Measurements from ENCODE around the gene BCL6.

The BCL6 gene

GRCh38 chr3:187775549-187775948, 30.3 kb upstream of the BCL6 start:
- H3K4me1 ChIP-seq (ENCODE audit: control insufficient read depth, low read depth, low read length), result peaks cover 3% of the 10 kb centered on the region
- no peak overlapping the region for H3K27ac ChIP-seq (ENCODE audit: low read length)
- no peaks in the 10 kb centered on the region for H3K36me3 ChIP-seq (ENCODE audit: control insufficient read depth, low read depth, low read length)
- no peak overlapping the region for H3K4me3 ChIP-seq (ENCODE audit: low read length)
- H3K9me3 ChIP-seq (ENCODE audit: control insufficient read depth, low read depth, low read length), result no peaks in the 10 kb centered on the region
- no peak overlapping the region for H3K9ac ChIP-seq (ENCODE audit: low read length)
- H3K27me3 ChIP-seq (ENCODE audit: control insufficient read depth, insufficient read depth, low read length), result no peaks in the 10 kb centered on the region

- no peaks in the 10 kb centered on the region for H3K9me3 ChIP-seq (ENCODE audit: control insufficient read depth, low read depth, low read length)
- H3K4me1 ChIP-seq (ENCODE audit: control insufficient read depth, low read depth, low read length), result peaks cover 3% of the 10 kb centered on the region
- H3K36me3 ChIP-seq (ENCODE audit: control insufficient read depth, low read depth, low read length), result no peaks in the 10 kb centered on the region
- H3K27ac ChIP-seq (ENCODE audit: low read length), result no peak overlapping the region
- no peaks in the 10 kb centered on the region for H3K27me3 ChIP-seq (ENCODE audit: control insufficient read depth, insufficient read depth, low read length)
- no peak overlapping the region for H3K4me3 ChIP-seq (ENCODE audit: low read length)
- no peak overlapping the region for H3K9ac ChIP-seq (ENCODE audit: low read length)
Measured at GRCh38 chr3:187774185-187774789, 29.0 kb upstream of the BCL6 start.

GRCh38 chr3:187773233-187774184, 28.2 kb upstream of the BCL6 start:
- no peak overlapping the region for H3K27ac ChIP-seq (ENCODE audit: low read length)
- no peaks in the 10 kb centered on the region for H3K9me3 ChIP-seq (ENCODE audit: control insufficient read depth, low read depth, low read length)
- no peak overlapping the region for H3K9ac ChIP-seq (ENCODE audit: low read length)
- no peaks in the 10 kb centered on the region for H3K27me3 ChIP-seq (ENCODE audit: control insufficient read depth, insufficient read depth, low read length)
- H3K36me3 ChIP-seq (ENCODE audit: control insufficient read depth, low read depth, low read length), result no peaks in the 10 kb centered on the region
- H3K4me3 ChIP-seq (ENCODE audit: low read length), result no peak overlapping the region
- H3K4me1 ChIP-seq (ENCODE audit: control insufficient read depth, low read depth, low read length), result peaks cover 3% of the 10 kb centered on the region

GRCh38 chr3:187770224-187770623, 25.0 kb upstream of the BCL6 start:
- no peaks in the 10 kb centered on the region for H3K36me3 ChIP-seq (ENCODE audit: control insufficient read depth, low read depth, low read length)
- H3K4me3 ChIP-seq (ENCODE audit: low read length), result no peak overlapping the region
- no peak overlapping the region for H3K9ac ChIP-seq (ENCODE audit: low read length)
- no peak overlapping the region for H3K27ac ChIP-seq (ENCODE audit: low read length)
- no peaks in the 10 kb centered on the region for H3K9me3 ChIP-seq (ENCODE audit: control insufficient read depth, low read depth, low read length)
- H3K27me3 ChIP-seq (ENCODE audit: control insufficient read depth, insufficient read depth, low read length), result no peaks in the 10 kb centered on the region
- H3K4me1 ChIP-seq (ENCODE audit: control insufficient read depth, low read depth, low read length), result peaks cover 3% of the 10 kb centered on the region

DNA sequence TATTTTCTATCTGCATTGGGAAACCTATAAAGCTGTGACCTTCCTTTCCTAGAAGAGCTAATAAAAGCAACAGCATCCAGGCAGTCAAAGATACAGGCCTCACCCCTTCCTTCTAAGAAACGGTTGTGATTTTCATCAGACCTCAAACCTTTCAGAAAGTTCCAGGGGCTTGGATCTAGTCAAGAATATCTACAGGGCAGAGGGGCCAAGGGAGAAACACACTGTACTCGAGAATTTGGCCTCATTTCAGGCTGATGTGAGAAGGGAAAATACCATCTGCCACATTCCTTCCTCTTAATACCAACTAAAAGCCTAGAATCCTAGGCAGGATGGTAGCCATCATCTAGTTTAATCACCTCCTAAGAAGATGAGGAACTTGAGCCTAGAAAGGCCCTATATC, 24.5 kb upstream of the BCL6 start:
- no peaks in the 10 kb centered on the region for H3K27me3 ChIP-seq (ENCODE audit: control insufficient read depth, insufficient read depth, low read length)
- no peak overlapping the region for H3K27ac ChIP-seq (ENCODE audit: low read length)
- H3K9me3 ChIP-seq (ENCODE audit: control insufficient read depth, low read depth, low read length), result no peaks in the 10 kb centered on the region
- H3K4me3 ChIP-seq (ENCODE audit: low read length), result no peak overlapping the region
- H3K4me1 ChIP-seq (ENCODE audit: control insufficient read depth, low read depth, low read length), result peaks cover 3% of the 10 kb centered on the region
- H3K9ac ChIP-seq (ENCODE audit: low read length), result no peak overlapping the region
- H3K36me3 ChIP-seq (ENCODE audit: control insufficient read depth, low read depth, low read length), result no peaks in the 10 kb centered on the region

DNA sequence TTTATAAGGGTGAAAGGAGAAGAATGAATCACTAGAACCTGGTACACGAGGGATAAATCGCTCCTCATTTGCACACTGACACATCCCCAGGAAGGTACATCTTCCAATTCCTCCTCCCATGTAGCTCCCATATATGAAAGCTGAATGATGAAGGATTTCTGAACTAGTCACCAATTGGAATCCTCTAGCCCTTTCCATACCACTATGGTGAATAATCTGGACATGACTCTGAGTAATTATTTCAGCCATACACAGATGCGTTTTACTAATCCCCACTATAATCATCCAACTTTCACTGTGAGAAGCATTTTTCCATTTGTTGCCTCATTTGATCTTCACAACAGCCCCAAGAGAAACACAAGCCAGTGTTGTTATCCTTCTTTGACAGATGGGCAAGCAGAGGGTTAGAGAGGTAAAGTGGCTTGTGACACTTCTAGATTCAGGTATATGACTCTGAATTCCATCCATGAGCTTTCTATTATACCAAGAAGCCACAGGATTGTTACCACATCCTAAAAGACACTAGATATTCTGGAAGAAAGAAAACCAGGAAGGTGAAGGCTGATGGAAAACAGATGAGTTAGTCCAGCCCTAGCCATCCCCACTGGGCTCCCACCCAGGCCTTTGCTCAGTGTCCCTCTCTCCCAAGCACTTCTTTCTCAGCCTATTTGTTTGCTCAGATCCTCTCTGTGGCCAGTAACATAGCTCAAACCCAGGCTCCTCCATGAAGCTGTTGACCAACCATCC, 22.2 kb upstream of the BCL6 start:
- H3K4me1 ChIP-seq (ENCODE audit: control insufficient read depth, low read depth, low read length), result peaks cover 5% of the 10 kb centered on the region
- no peak overlapping the region for H3K4me3 ChIP-seq (ENCODE audit: low read length)
- H3K9ac ChIP-seq (ENCODE audit: low read length), result no peak overlapping the region
- H3K27me3 ChIP-seq (ENCODE audit: control insufficient read depth, insufficient read depth, low read length), result no peaks in the 10 kb centered on the region
- no peak overlapping the region for H3K27ac ChIP-seq (ENCODE audit: low read length)
- no peaks in the 10 kb centered on the region for H3K36me3 ChIP-seq (ENCODE audit: control insufficient read depth, low read depth, low read length)
- no peaks in the 10 kb centered on the region for H3K9me3 ChIP-seq (ENCODE audit: control insufficient read depth, low read depth, low read length)

DNA sequence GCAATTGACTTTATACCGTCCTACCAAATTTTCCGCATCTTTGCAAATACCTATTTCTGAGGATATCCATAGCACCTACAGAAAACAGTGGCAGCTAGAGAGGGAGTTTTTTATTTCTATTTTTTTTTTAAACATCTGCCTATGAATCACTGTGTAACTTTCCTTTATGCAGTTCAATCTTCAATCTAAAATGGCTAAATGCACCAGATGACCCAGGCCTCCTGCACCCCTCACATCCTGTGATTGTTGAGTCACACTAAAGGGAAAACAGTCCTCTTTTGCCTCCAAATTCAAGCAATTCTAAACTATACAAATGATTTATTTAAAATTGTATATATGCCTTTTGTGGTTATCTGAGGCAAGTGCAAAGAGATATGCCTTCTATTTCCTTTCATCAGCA, 20.1 kb upstream of the BCL6 start:
- Histone ChIP-seq H3K36me3 (ENCODE audit: control insufficient read depth, low read depth, low read length) (no peaks in the 10 kb centered on the region), H3K27ac (ENCODE audit: low read length) (no peak overlapping the region), H3K27me3 (ENCODE audit: control insufficient read depth, insufficient read depth, low read length) (no peaks in the 10 kb centered on the region), H3K4me3 (ENCODE audit: low read length) (no peak overlapping the region), H3K9me3 (ENCODE audit: control insufficient read depth, low read depth, low read length) (no peaks in the 10 kb centered on the region), H3K9ac (ENCODE audit: low read length) (no peak overlapping the region), H3K4me1 (ENCODE audit: control insufficient read depth, low read depth, low read length) (peaks cover 5% of the 10 kb centered on the region)

GRCh38 chr3:187763850-187764648, 18.8 kb upstream of the BCL6 start:
- Histone ChIP-seq H3K4me1 (ENCODE audit: control insufficient read depth, low read depth, low read length) (peaks cover 5% of the 10 kb centered on the region), H3K9me3 (ENCODE audit: control insufficient read depth, low read depth, low read length) (no peaks in the 10 kb centered on the region), H3K36me3 (ENCODE audit: control insufficient read depth, low read depth, low read length) (no peaks in the 10 kb centered on the region), H3K9ac (ENCODE audit: low read length) (no peak overlapping the region), H3K27ac (ENCODE audit: low read length) (no peak overlapping the region), H3K4me3 (ENCODE audit: low read length) (no peak overlapping the region), H3K27me3 (ENCODE audit: control insufficient read depth, insufficient read depth, low read length) (no peaks in the 10 kb centered on the region)

- Histone ChIP-seq H3K4me3 (ENCODE audit: low read length) (no peak overlapping the region), H3K27ac (ENCODE audit: low read length) (no peak overlapping the region), H3K27me3 (ENCODE audit: control insufficient read depth, insufficient read depth, low read length) (no peaks in the 10 kb centered on the region), H3K4me1 (ENCODE audit: control insufficient read depth, low read depth, low read length) (peaks cover 5% of the 10 kb centered on the region), H3K9ac (ENCODE audit: low read length) (no peak overlapping the region), H3K36me3 (ENCODE audit: control insufficient read depth, low read depth, low read length) (no peaks in the 10 kb centered on the region), H3K9me3 (ENCODE audit: control insufficient read depth, low read depth, low read length) (no peaks in the 10 kb centered on the region)
Measured at GRCh38 chr3:187762792-187763191, 17.5 kb upstream of the BCL6 start.

GRCh38 chr3:187759601-187760000, 14.3 kb upstream of the BCL6 start:
- Histone ChIP-seq H3K9ac (ENCODE audit: low read length) (no peak overlapping the region), H3K27ac (ENCODE audit: low read length) (no peak overlapping the region), H3K27me3 (ENCODE audit: control insufficient read depth, insufficient read depth, low read length) (no peaks in the 10 kb centered on the region), H3K36me3 (ENCODE audit: control insufficient read depth, low read depth, low read length) (no peaks in the 10 kb centered on the region), H3K4me3 (ENCODE audit: low read length) (no peak overlapping the region), H3K4me1 (ENCODE audit: control insufficient read depth, low read depth, low read length) (peaks cover 5% of the 10 kb centered on the region), H3K9me3 (ENCODE audit: control insufficient read depth, low read depth, low read length) (no peaks in the 10 kb centered on the region)

Measured in iPS-18a (cell line).